ENCODE data around the gene BRD4. TPM values are rescaled to one million over a fixed set of nuclear protein-coding genes. Genes with fewer than 3 reads are reported as not detected.

The BRD4 gene
- total RNA-seq, 4 donors from 2014 or later: 7.7 to 38.2 (median 31.3) TPM

GRCh38 chr19:15227261-15227660 lies 105.1 kb downstream of the BRD4 start:
- H3K27ac ChIP-seq: no peak overlapping the region
- H3K27me3 ChIP-seq: peaks cover 0 to 14% (median 0%) of the 10 kb centered on the region in 4 donors
- peaks cover 21 to 38% (median 22%) of the 10 kb centered on the region in 3 donors for H3K4me1 ChIP-seq
- no peak overlapping the region for H3K4me3 ChIP-seq
- H3K9me3 ChIP-seq: no peaks in the 10 kb centered on the region
- no peak for TF ChIP-seq POLR2A (IDR thresholded peaks at IDR 0.05)
- TF ChIP-seq, protein P1, sequence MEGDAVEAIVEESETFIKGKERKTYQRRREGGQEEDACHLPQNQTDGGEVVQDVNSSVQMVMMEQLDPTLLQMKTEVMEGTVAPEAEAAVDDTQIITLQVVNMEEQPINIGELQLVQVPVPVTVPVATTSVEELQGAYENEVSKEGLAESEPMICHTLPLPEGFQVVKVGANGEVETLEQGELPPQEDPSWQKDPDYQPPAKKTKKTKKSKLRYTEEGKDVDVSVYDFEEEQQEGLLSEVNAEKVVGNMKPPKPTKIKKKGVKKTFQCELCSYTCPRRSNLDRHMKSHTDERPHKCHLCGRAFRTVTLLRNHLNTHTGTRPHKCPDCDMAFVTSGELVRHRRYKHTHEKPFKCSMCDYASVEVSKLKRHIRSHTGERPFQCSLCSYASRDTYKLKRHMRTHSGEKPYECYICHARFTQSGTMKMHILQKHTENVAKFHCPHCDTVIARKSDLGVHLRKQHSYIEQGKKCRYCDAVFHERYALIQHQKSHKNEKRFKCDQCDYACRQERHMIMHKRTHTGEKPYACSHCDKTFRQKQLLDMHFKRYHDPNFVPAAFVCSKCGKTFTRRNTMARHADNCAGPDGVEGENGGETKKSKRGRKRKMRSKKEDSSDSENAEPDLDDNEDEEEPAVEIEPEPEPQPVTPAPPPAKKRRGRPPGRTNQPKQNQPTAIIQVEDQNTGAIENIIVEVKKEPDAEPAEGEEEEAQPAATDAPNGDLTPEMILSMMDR (IDR thresholded peaks at IDR 0.05): no peak
- no peak for DNase-seq
- intact Hi-C loops (cut with DNase I): no loop called here
- 88 to 100% methylated on average over 2 to 4 of the region's 7 CpGs for WGBS, 2 donors
- peaks cover 0 to 22% (median 0%) of the 10 kb centered on the region in 3 donors for H3K36me3 ChIP-seq

- no peak for DNase-seq
- Histone ChIP-seq H3K27me3 (no peaks in the 10 kb centered on the region), H3K4me3 (no peak overlapping the region), H3K27ac (peak overlapping the region in 3 of 4 donors; percentile 25 to 58 (median 42)), H3K36me3 (peaks cover 0 to 22% (median 0%) of the 10 kb centered on the region in 3 donors), H3K4me1 (peaks cover 13 to 28% (median 14%) of the 10 kb centered on the region in 3 donors), H3K9me3 (no peaks in the 10 kb centered on the region)
- TF ChIP-seq, protein P1 (IDR thresholded peaks at IDR 0.05): no peak
- no peak for TF ChIP-seq POLR2A (IDR thresholded peaks at IDR 0.05)
- WGBS, 2 donors: 52% methylated on average over 2 of the region's 7 CpGs; no CpG with 5 or more reads in 1 of the 2 donors
- intact Hi-C loops (cut with DNase I): no loop called here
These were observed 106.6 kb downstream of the BRD4 start for GRCh38 chr19:15225760-15226159.

GRCh38 chr19:15223649-15224361 lies 108.5 kb downstream of the BRD4 start:
- no peaks in the 10 kb centered on the region for H3K27me3 ChIP-seq
- peak overlapping the region; percentile 37 to 77 (median 58) for H3K4me3 ChIP-seq
- no peak for TF ChIP-seq POLR2A (IDR thresholded peaks at IDR 0.05)
- TF ChIP-seq, protein P1 (IDR thresholded peaks at IDR 0.05): no peak
- H3K36me3 ChIP-seq: peaks cover 0 to 16% (median 0%) of the 10 kb centered on the region in 3 donors
- H3K9me3 ChIP-seq: no peaks in the 10 kb centered on the region
- peak overlapping the region; percentile 54 to 79 (median 74) for H3K27ac ChIP-seq
- intact Hi-C loops (cut with DNase I): no loop called here
- 5 to 32% methylated on average over 12 to 26 of the region's 51 CpGs for WGBS, 2 donors
- no peak for DNase-seq
- peaks cover 13 to 32% (median 14%) of the 10 kb centered on the region in 3 donors for H3K4me1 ChIP-seq

DNA sequence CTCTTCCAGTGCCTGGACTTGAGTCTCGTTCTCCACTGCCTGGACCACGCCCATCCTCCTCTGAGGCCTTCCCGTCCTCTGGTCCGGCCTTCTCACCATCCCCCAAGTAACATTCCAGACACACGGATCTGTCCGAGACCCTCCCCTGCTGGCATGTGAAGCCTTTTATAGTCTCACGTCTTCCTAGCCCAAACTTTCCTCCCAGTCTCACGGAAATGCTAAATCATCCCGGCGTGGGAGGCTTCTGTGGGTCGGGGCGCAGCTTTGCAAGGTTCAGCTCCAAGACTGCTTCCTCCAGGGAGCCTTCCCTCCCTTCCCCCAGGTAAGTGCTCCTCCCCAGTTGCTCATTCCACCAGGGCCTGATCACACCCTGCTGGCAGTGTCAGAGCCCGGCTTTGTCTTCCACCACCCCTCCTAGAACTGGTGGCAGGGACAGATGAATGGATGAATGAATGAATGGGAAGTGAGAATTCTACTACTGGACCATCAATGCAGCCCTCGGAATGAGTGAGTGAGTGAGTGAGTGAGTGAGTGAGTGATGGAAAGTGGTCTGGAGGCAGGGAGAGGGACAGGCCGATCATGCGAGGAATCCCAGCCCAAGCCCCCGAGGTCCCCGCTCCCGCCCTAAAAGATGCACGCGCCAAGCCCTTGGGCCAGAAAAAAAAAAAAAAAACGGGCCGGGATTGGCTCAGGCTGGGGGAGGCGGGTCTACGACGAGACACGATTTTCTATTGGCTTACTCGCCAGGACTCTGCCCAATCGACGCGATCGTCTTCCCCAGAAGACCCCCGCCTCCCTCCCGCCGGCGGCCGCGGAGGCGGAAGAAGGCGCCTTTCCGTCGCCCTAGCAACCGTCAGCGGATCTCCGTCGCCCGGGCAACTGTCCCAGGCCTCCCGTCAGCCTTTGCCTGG lies 109.3 kb downstream of the BRD4 start:
- WGBS, 2 donors: 2 to 3% methylated on average over 34 of the region's 48 CpGs

More for the DNA sequence above, 109.3 kb downstream of the BRD4 start:
- Histone ChIP-seq H3K4me1 (peaks cover 13 to 32% (median 14%) of the 10 kb centered on the region in 3 donors), H3K9me3 (no peaks in the 10 kb centered on the region), H3K4me3 (peak overlapping the region; percentile 37 to 77 (median 58)), H3K36me3 (peaks cover 0 to 14% (median 0%) of the 10 kb centered on the region in 3 donors), H3K27me3 (no peaks in the 10 kb centered on the region), H3K27ac (peak overlapping the region; percentile 54 to 79 (median 74))
- intact Hi-C loops (cut with DNase I): no loop called here
- TF ChIP-seq, protein P1 (IDR thresholded peaks at IDR 0.05): no peak
- no peak for TF ChIP-seq POLR2A (IDR thresholded peaks at IDR 0.05)
- DNase-seq: no peak
